OCI-LY3 (cell line): ENCODE data around the gene GGTLC1.

Experiments used
- H2AFZ ChIP-seq: fragments of 200-600, 300-600 bp; shearing (Covaris generic); 2 replicates; pipeline ENCODE4 v1.6.0; 2014; ENCODE audit warnings: antibody characterized with exemption, low read depth, low read length
- H3K27ac ChIP-seq: fragments of 200-600, 300-600 bp; sonication (generic); 2 replicates; pipeline ENCODE4 v1.5.1; 2014; ENCODE audit warnings: mild to moderate bottlenecking, low read length, moderate library complexity, mixed read lengths
- H3K27me3 ChIP-seq: fragments of 200-600, 300-600 bp; sonication (generic); 2 replicates; pipeline ENCODE4 v1.6.1; 2014; ENCODE audit warnings: low read depth, low read length, mixed read lengths
- H3K36me3 ChIP-seq: fragments of 200-600, 300-600 bp; sonication (generic); replicated peaks from 2 replicates; pipeline ENCODE3; 2014; ENCODE audit warnings: low read depth, low read length, mixed read lengths
- H3K4me1 ChIP-seq: fragments of 300-600, 200-600 bp; sonication (generic); 2 replicates; pipeline ENCODE4 v1.6.1; 2014; ENCODE audit warnings: low read length, mixed read lengths
- H3K4me2 ChIP-seq: fragments of 200-600, 300-600 bp; sonication (generic); 2 replicates; pipeline ENCODE4 v1.6.1; 2014; ENCODE audit warnings: low read length, mixed read lengths
- H3K4me3 ChIP-seq: fragments of 300-600, 200-600 bp; sonication (generic); 2 replicates; pipeline ENCODE4 v1.5.1; 2014; ENCODE audit warnings: antibody characterized with exemption, mild to moderate bottlenecking, low read length, moderate library complexity
- H3K79me2 ChIP-seq: fragments of 300-600, 200-600 bp; shearing (Covaris generic); 2 replicates; pipeline ENCODE4 v1.6.1; 2014; ENCODE audit warnings: mild to moderate bottlenecking, low read length, mixed read lengths
- H3K9ac ChIP-seq: fragments of 300-600, 200-600 bp; shearing (Covaris generic); 2 replicates; pipeline ENCODE4 v1.6.0; 2014; ENCODE audit warnings: mild to moderate bottlenecking, low read length, moderate library complexity
- H3K9me3 ChIP-seq: fragments of 200-600, 300-600 bp; shearing (Covaris generic); 2 replicates; pipeline ENCODE4 v1.6.1; 2014; ENCODE audit warnings: low read length, mixed read lengths; ENCODE audit not compliant: insufficient read depth
- H4K20me1 ChIP-seq: fragments of 200-600, 300-600 bp; sonication (generic); 2 replicates; pipeline ENCODE4 v1.6.1; 2016; ENCODE audit warnings: low read length, mixed read lengths; ENCODE audit not compliant: insufficient read depth
- EZH2phosphoT487 ChIP-seq: fragments of 200-600 bp; shearing (Covaris generic); IDR thresholded peaks from 2 replicates; pipeline ENCODE4 v1.6.1; 2018; ENCODE audit warnings: antibody characterized with exemption, mixed run types, low read depth
- TF ChIP-seq, protein P1 (sequence below): fragments of 200-600, 300-600 bp; sonication (generic); IDR thresholded peaks from 2 replicates; pipeline ENCODE4 v1.5.1; 2014; ENCODE audit warnings: antibody characterized with exemption, low read length, low read depth

GGTLC1 gene

DNA sequence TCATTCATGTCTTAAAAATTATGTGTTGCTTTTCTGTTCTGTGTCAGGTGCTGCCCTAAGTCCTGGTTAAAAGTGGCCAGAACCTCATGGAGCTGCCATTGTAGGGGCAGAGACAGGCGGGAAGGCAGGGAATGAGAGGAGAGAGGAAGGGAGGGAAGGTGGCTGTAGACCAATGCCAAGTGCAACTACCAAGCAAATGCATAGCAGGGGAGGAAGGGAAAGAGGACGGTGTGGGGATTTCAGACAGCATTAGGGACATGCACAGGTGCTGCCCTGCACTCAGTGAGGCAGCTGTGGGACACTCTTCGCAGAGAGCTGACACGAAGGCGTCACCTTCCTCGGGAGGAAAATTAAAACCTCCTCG, 21.0 kb downstream of the GGTLC1 start:
- Histone ChIP-seq H3K27me3 (peaks cover 13% of the 10 kb centered on the region; the same call in 1 of the 2 replicates), H3K79me2 (no peaks in the 10 kb centered on the region), H4K20me1 (no peaks in the 10 kb centered on the region), H3K9me3 (peaks cover 18% of the 10 kb centered on the region), H3K4me1 (no peaks in the 10 kb centered on the region), H3K4me2 (no peak overlapping the region), H3K27ac (no peak overlapping the region), H2AFZ (no peak overlapping the region), H3K4me3 (no peak overlapping the region), H3K36me3 (no peaks in the 10 kb centered on the region), H3K9ac (no peak overlapping the region)
- no peak for TF ChIP-seq EZH2phosphoT487
- TF ChIP-seq, protein P1, sequence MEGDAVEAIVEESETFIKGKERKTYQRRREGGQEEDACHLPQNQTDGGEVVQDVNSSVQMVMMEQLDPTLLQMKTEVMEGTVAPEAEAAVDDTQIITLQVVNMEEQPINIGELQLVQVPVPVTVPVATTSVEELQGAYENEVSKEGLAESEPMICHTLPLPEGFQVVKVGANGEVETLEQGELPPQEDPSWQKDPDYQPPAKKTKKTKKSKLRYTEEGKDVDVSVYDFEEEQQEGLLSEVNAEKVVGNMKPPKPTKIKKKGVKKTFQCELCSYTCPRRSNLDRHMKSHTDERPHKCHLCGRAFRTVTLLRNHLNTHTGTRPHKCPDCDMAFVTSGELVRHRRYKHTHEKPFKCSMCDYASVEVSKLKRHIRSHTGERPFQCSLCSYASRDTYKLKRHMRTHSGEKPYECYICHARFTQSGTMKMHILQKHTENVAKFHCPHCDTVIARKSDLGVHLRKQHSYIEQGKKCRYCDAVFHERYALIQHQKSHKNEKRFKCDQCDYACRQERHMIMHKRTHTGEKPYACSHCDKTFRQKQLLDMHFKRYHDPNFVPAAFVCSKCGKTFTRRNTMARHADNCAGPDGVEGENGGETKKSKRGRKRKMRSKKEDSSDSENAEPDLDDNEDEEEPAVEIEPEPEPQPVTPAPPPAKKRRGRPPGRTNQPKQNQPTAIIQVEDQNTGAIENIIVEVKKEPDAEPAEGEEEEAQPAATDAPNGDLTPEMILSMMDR, result no peak

DNA sequence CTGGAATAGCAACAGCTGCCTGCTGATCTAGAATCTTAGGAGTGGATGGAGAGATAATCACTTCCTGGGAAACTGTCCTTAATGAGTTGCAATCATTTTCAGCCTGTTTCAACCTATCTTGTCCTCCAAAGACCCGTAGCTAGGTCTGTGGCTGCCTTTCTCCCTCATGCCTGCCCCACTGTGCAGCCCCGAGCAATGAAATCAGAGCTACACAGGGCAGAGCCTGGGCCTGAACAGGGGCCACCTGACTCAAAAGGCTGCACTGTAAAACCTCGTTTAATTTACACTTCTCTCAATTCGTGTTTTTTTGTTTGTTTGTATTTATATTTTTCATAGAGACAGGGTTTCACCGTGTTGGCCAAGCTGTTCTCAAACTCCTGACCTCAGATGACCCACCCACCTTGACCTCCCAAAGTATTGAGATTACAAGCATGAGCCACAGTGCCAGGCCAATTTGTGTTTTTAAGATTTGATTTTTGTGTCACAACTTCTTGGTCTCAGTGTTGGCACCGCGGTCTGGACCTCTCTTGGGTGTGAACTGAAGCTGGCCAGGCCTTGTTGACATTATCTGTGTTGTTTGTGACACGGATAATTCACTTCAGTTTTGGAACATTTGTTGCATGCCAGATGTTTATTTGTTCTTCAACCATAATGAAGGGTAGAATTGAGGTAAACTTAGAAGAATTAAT, 21.5 kb downstream of the GGTLC1 start:
- Histone ChIP-seq H3K9ac (no peak overlapping the region), H3K9me3 (peaks cover 18% of the 10 kb centered on the region), H3K4me2 (no peak overlapping the region), H4K20me1 (no peaks in the 10 kb centered on the region), H3K27me3 (peaks cover 13% of the 10 kb centered on the region; the same call in 1 of the 2 replicates), H3K27ac (no peak overlapping the region), H3K4me1 (no peaks in the 10 kb centered on the region), H2AFZ (no peak overlapping the region), H3K4me3 (no peak overlapping the region), H3K36me3 (no peaks in the 10 kb centered on the region), H3K79me2 (no peaks in the 10 kb centered on the region)
- TF ChIP-seq, protein P1, result no peak
- TF ChIP-seq EZH2phosphoT487, result no peak

DNA sequence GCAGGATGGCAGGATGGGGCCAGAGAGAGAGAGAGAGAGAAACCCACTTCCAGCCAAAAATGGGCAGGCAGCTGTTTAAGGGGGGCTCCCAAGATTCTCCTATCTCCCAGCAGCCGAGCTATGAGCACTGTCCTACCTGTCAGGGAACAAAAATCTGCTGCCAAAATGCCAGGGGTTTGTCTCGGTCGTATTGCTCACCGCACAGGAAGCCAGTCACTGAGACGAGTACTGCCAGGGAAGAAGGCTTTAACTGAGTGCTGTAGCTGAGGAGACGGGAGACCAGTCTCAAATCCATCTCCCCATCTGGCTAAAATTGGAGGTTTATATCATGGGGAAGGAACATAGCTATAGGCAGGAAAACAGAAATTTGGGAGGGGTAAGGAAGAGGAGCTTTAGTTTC, 22.3 kb downstream of the GGTLC1 start:
- Histone ChIP-seq H3K4me2 (no peak overlapping the region), H3K79me2 (no peaks in the 10 kb centered on the region), H3K9ac (no peak overlapping the region), H3K9me3 (peaks cover 18% of the 10 kb centered on the region), H3K27me3 (peaks cover 13% of the 10 kb centered on the region; the same call in 1 of the 2 replicates), H3K4me1 (no peaks in the 10 kb centered on the region), H2AFZ (no peak overlapping the region), H4K20me1 (no peaks in the 10 kb centered on the region), H3K4me3 (no peak overlapping the region), H3K36me3 (no peaks in the 10 kb centered on the region), H3K27ac (no peak overlapping the region)
- TF ChIP-seq, protein P1, result no peak
- no peak for TF ChIP-seq EZH2phosphoT487

DNA sequence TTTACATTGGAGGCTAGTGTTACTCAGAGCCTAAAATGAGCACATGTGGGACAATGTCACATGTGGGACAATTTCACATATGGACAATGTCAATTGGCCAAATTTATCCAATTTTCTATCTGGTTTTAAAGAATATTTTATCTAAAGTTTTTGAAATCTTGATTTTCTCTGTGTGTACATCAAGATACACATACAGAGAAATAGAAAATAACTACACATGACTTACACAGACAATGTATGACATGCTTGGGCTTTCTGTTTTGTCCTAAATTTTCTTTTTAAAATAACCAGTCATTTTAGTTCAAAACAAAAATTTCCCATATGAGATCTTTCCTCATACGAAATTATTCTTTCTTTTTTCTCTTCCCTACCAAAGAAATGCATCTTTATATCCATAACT, 24.6 kb downstream of the GGTLC1 start:
- Histone ChIP-seq H3K9me3 (peaks cover 18% of the 10 kb centered on the region), H3K36me3 (no peaks in the 10 kb centered on the region)

More for the DNA sequence above, 24.6 kb downstream of the GGTLC1 start:
- no peak for TF ChIP-seq EZH2phosphoT487
- H3K4me3 ChIP-seq, result no peak overlapping the region
- H3K27me3 ChIP-seq, result peaks cover 15% of the 10 kb centered on the region; the same call in 1 of the 2 replicates
- H4K20me1 ChIP-seq, result no peaks in the 10 kb centered on the region
- no peak overlapping the region for H3K9ac ChIP-seq
- no peak overlapping the region for H2AFZ ChIP-seq
- H3K27ac ChIP-seq, result no peak overlapping the region
- no peaks in the 10 kb centered on the region for H3K79me2 ChIP-seq
- H3K4me2 ChIP-seq, result no peak overlapping the region
- H3K4me1 ChIP-seq, result no peaks in the 10 kb centered on the region
